Stomach smooth muscle (tissue), 2 donors: ENCODE results near the gene RBM25.
"Not testable (repeated sequence)": the region's sequence is repeated elsewhere in the genome, so short reads cannot be mapped to it uniquely, and the experiment has no call there.

ENCODE experiments used
- H3K27ac ChIP-seq: one replicate; pipeline ENCODE4 v1.7.0; 2013; ENCODE audit warnings: mild to moderate bottlenecking, low read length, inconsistent platforms
- H3K27me3 ChIP-seq, 2 donors: one replicate each; pipeline ENCODE4 v1.7.0; 2013; ENCODE audit warnings: low read length in 2 of 2; ENCODE audit not compliant: insufficient read depth in 2 of 2, control insufficient read depth in 1 of 2
- H3K36me3 ChIP-seq, 2 donors: one replicate each; pipeline ENCODE4 v1.7.0; 2013; ENCODE audit warnings: low read length in 2 of 2; ENCODE audit not compliant: control insufficient read depth in 2 of 2, insufficient read depth in 2 of 2
- H3K4me1 ChIP-seq: one replicate; pipeline ENCODE4 v1.7.0; 2013; ENCODE audit warnings: low read length; ENCODE audit not compliant: control insufficient read depth, insufficient read depth
- H3K4me3 ChIP-seq, 2 donors: one replicate each; pipeline ENCODE4 v1.7.0; 2013; ENCODE audit warnings: low read length in 2 of 2
- H3K9ac ChIP-seq, 2 donors: one replicate each; pipeline ENCODE4 v1.7.0; 2013; ENCODE audit warnings: low read length in 2 of 2, mild to moderate bottlenecking in 1 of 2
- H3K9me3 ChIP-seq, 2 donors: one replicate each; pipeline ENCODE4 v1.7.0; 2013; ENCODE audit warnings: low read length in 2 of 2; ENCODE audit not compliant: control insufficient read depth in 2 of 2
- donor health status: healthy.
- donor health status: Pancreatic carcinoma.

Gene RBM25

DNA sequence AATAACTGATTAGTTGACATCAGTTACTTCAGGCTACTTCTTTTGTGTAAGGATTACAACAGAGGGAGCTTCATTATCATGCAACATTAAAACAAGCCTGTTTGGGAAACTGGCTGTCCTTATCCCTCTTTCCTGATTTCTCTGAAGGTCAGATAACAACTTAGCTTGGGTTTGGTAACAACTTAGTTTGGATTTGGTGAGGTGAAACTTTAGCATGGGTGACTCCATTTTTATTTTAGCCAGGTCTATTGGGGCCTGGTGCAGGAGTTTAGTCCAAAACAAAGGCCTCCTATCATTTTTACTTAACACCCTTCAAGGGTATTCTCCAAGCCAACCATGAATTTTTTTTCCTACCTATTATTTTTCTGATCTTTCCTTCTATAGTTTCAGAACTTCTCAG lies 30.4 kb upstream of the RBM25 start:
- no peak overlapping the region for H3K4me3 ChIP-seq
- H3K9me3 ChIP-seq: no peaks in the 10 kb centered on the region
- H3K27ac ChIP-seq: no peak overlapping the region
- no peaks in the 10 kb centered on the region for H3K27me3 ChIP-seq
- peaks cover 10 to 11% of the 10 kb centered on the region in 2 donors for H3K36me3 ChIP-seq
- H3K4me1 ChIP-seq: peaks cover 9% of the 10 kb centered on the region
- no peak overlapping the region for H3K9ac ChIP-seq

- H3K9me3 ChIP-seq, H3K36me3 ChIP-seq, H3K4me1 ChIP-seq, H3K9ac ChIP-seq, H3K27me3 ChIP-seq, H3K4me3 ChIP-seq, H3K27ac ChIP-seq: not testable (repeated sequence)
Measured at GRCh38 chr14:73036706-73037450, 21.5 kb upstream of the RBM25 start.

- H3K27me3 ChIP-seq: no peaks in the 10 kb centered on the region
- H3K36me3 ChIP-seq: no peaks in the 10 kb centered on the region
- no peak overlapping the region for H3K27ac ChIP-seq
- H3K9me3 ChIP-seq: no peaks in the 10 kb centered on the region
- no peak overlapping the region for H3K4me3 ChIP-seq
- no peak overlapping the region for H3K9ac ChIP-seq
- no peaks in the 10 kb centered on the region for H3K4me1 ChIP-seq
Measured at GRCh38 chr14:73047808-73048207, 10.5 kb upstream of the RBM25 start.

- Histone ChIP-seq H3K27ac (no peak overlapping the region), H3K9ac (no peak overlapping the region), H3K36me3 (no peaks in the 10 kb centered on the region), H3K9me3 (no peaks in the 10 kb centered on the region), H3K27me3 (no peaks in the 10 kb centered on the region), H3K4me3 (no peak overlapping the region), H3K4me1 (no peaks in the 10 kb centered on the region)
Measured at GRCh38 chr14:73049428-73049827, 8.9 kb upstream of the RBM25 start.

GRCh38 chr14:73055251-73055650 lies 3.1 kb upstream of the RBM25 start:
- H3K36me3 ChIP-seq: no peaks in the 10 kb centered on the region
- no peaks in the 10 kb centered on the region for H3K9me3 ChIP-seq
- H3K4me1 ChIP-seq: peaks cover 11% of the 10 kb centered on the region
- H3K4me3 ChIP-seq: no peak overlapping the region
- no peak overlapping the region for H3K27ac ChIP-seq
- no peak overlapping the region for H3K9ac ChIP-seq
- H3K27me3 ChIP-seq: no peaks in the 10 kb centered on the region

GRCh38 chr14:73057944-73058223 lies 450 bp upstream of the RBM25 start:
- Histone ChIP-seq H3K9ac (peak overlapping the region; percentile 90 to 98), H3K9me3 (no peaks in the 10 kb centered on the region), H3K4me1 (peaks cover 21% of the 10 kb centered on the region)

GRCh38 chr14:73058922-73059673 lies 764 bp downstream of the RBM25 start:
- Histone ChIP-seq H3K27ac (peak overlapping the region; percentile 96), H3K9ac (peak overlapping the region; percentile 90 to 98), H3K9me3 (no peaks in the 10 kb centered on the region), H3K27me3 (no peaks in the 10 kb centered on the region), H3K4me3 (peak overlapping the region; percentile 78 to 95), H3K4me1 (peaks cover 21% of the 10 kb centered on the region), H3K36me3 (peaks cover 4% of the 10 kb centered on the region in 2 donors)

More at GRCh38 chr14:73057944-73058223, 450 bp upstream of the RBM25 start:
- Histone ChIP-seq H3K4me3 (peak overlapping the region; percentile 78 to 95), H3K27ac (peak overlapping the region; percentile 96), H3K36me3 (no peaks in the 10 kb centered on the region), H3K27me3 (no peaks in the 10 kb centered on the region)

DNA sequence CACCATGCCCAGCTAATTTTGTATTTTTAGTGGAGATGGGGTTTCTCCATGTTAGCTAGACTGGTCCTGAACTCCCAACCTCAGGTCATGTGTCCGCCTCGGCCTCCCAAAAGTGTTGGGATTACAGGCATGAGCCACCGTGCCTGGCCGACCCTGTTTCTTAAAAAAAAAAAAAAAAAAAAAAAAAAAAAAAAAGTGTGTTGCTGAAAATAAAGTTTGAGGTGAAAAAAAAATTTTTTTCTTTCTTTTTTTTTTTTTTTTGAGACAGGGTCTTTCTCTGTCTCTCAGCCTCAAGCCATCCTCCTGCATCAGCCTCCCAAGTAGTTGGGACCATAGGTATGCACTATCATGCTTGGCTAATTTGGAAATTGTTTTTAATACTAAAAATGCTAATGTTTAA lies 11.3 kb downstream of the RBM25 start:
- Histone ChIP-seq H3K27me3 (no peaks in the 10 kb centered on the region), H3K4me3 (no peak overlapping the region), H3K36me3 (peaks cover 3 to 8% of the 10 kb centered on the region in 2 donors), H3K9me3 (no peaks in the 10 kb centered on the region), H3K27ac (no peak overlapping the region), H3K4me1 (no peaks in the 10 kb centered on the region), H3K9ac (no peak overlapping the region)

- H3K27me3 ChIP-seq: no peaks in the 10 kb centered on the region
- peaks cover 25 to 33% of the 10 kb centered on the region in 2 donors for H3K36me3 ChIP-seq
- no peaks in the 10 kb centered on the region for H3K9me3 ChIP-seq
Measured at GRCh38 chr14:73091044-73091443, 32.7 kb downstream of the RBM25 start.

GRCh38 chr14:73097421-73097820 lies 39.1 kb downstream of the RBM25 start:
- Histone ChIP-seq H3K4me1 (no peaks in the 10 kb centered on the region), H3K9ac (no peak overlapping the region), H3K4me3 (no peak overlapping the region), H3K27ac (no peak overlapping the region), H3K27me3 (no peaks in the 10 kb centered on the region), H3K36me3 (peaks cover 17 to 38% of the 10 kb centered on the region in 2 donors), H3K9me3 (no peaks in the 10 kb centered on the region)

More at GRCh38 chr14:73091044-73091443, 32.7 kb downstream of the RBM25 start:
- H3K4me1 ChIP-seq: no peaks in the 10 kb centered on the region
- H3K27ac ChIP-seq: no peak overlapping the region
- no peak overlapping the region for H3K4me3 ChIP-seq
- H3K9ac ChIP-seq: no peak overlapping the region

GRCh38 chr14:73100334-73100733 lies 42.0 kb downstream of the RBM25 start:
- Histone ChIP-seq H3K4me1 (no peaks in the 10 kb centered on the region), H3K27ac (no peak overlapping the region), H3K4me3 (no peak overlapping the region), H3K9me3 (no peaks in the 10 kb centered on the region), H3K36me3 (peaks cover 29 to 53% of the 10 kb centered on the region in 2 donors), H3K27me3 (no peaks in the 10 kb centered on the region), H3K9ac (no peak overlapping the region)
